Epithelial cell of proximal tubule (primary cell): ENCODE data around the gene AGFG2. TPM values are rescaled to one million over a fixed set of nuclear protein-coding genes. Genes with fewer than 3 reads are reported as not detected.

Experiments
- DNase-seq: peaks from one replicate; pipeline ENCODE4 v3.0.0-alpha.2; 2011; ENCODE audit warnings: low read depth
- H3K4me3 ChIP-seq: 2 replicates; pipeline ENCODE4 v1.5.1; 2011; ENCODE audit warnings: low read depth, mild to moderate bottlenecking, low read length
- CTCF ChIP-seq: conservative IDR thresholded peaks from 2 replicates; pipeline ENCODE4 v1.5.1; 2012; ENCODE audit warnings: low read depth, mild to moderate bottlenecking, low read length
- total RNA-seq: library from RNA; depleted of rRNA; stranded (reverse); fragments of >200 nt; gene quantifications from 2 replicates; pipeline ENCODE4 v1.2.3, GENCODE V29; 2015

Gene AGFG2
- total RNA-seq, 1 donor from 2014 or later: 10.9 TPM

GRCh38 chr7:100589341-100589947, 50.4 kb downstream of the AGFG2 start:
- no peak for DNase-seq
- no peak overlapping the region for H3K4me3 ChIP-seq
- TF ChIP-seq CTCF: no peak

- TF ChIP-seq CTCF: no peak
- H3K4me3 ChIP-seq: no peak overlapping the region
- DNase-seq: no peak
Measured at GRCh38 chr7:100590077-100590737, 51.2 kb downstream of the AGFG2 start.

DNA sequence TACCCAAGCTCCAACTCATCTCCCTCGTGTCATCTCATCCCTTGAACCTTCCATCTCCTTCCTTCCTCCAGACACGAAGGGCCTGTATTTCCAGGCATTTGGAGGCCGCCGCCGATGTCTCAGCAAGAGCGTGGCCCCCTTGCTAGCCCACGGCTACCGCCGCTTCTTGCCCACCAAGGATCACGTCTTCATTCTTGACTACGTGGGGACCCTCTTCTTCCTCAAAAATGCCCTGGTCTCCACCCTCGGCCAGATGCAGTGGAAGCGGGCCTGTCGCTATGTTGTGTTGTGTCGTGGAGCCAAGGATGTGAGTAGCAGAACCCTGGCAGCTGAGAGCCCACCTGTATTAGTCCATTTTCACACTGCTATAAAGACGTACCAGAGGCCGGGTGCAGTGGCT, 52.6 kb downstream of the AGFG2 start:
- no peak for DNase-seq
- TF ChIP-seq CTCF: no peak
- no peak overlapping the region for H3K4me3 ChIP-seq

DNA sequence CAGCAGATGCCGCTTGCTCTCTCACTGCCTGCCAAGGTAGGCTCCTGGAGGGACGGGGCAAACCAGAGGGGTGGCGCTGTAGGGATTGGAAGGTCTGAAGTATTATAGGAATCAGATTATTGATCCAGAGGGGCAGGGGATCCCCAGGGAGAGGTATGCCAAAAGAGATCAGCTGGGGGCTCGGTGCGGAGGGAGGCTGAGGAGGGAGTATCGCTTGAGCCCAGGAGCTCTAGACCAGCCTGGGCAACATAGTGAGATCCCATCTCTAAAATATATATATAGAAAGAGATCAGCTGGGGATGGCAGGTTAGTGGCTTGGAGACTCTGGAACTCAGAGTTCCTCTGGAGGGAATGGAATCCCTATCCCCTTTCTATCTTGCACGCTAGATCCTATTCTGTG, 56.2 kb downstream of the AGFG2 start:
- DNase-seq: no peak
- TF ChIP-seq CTCF: no peak
- H3K4me3 ChIP-seq: no peak overlapping the region

DNA sequence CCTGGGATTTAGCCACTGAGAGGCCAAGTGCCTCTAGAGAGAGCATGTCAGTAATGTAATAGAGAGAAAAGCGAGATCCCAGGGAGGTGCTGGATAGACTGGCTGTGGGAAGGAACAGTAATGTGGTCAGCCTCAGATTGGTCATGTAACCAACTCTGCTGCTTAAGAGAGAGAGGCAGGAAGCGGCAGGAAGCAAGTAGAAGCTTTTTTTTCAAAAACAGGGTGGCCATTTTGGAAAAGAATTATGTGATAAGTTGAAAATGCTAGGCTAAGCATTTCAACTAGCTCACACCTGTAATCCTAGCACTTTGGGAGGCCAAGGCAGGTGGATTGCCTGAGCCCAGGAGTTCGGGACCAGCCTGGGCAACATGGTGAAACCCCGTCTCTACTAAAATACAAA, 59.4 kb downstream of the AGFG2 start:
- DNase-seq: no peak
- TF ChIP-seq CTCF: no peak
- H3K4me3 ChIP-seq: no peak overlapping the region

DNA sequence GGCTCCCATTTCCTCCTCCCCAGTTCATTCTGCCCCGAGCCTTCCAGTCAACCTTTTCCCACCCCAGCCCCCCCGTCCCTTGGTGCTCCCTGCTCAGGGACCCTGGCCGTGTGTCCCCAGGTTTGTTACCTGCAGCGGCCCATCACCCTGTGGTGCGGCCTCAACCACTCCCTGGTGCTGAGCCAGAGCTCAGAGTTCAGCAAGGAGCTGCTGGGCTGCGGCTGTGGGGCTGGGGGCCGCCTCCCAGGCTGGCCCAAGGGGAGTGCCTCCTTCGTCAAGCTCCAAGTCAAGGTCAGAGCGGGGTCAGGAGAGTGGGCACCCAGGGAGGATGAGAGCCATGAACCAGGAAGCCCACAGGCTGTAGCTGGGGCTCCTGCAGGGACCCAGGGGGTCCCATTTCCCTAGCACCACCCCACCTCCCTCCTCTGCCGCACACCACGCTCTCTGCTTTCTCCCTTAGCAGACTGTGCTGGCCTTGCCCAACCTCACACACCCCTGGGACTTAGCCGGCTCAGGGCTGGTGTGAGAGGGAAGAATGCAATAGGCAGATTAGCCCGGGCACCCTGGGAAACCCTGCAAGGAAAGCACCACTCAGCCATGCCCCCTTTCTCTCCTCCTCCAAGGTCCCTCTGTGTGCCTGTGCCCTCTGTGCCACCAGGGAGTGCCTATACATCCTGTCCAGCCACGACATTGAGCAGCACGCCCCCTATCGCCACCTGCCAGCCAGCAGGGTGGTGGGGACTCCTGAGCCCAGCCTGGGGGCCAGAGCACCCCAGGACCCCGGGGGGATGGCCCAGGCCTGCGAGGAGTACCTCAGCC, 61.1 kb downstream of the AGFG2 start:
- TF ChIP-seq CTCF: no peak
- no peak for DNase-seq
- H3K4me3 ChIP-seq: no peak overlapping the region

GRCh38 chr7:100600730-100601038, 61.7 kb downstream of the AGFG2 start:
- TF ChIP-seq CTCF: no peak
- DNase-seq: no peak
- H3K4me3 ChIP-seq: no peak overlapping the region
